IgD-negative memory B cell (primary cell): ENCODE measurements around the gene C1QL2. TPM values are rescaled to one million over a fixed set of nuclear protein-coding genes. Genes with fewer than 3 reads are reported as not detected.
A peak's percentile ranks its signal among the peaks of the same experiment; 100 is the strongest.

Experiments
- H3K27ac Mint-ChIP-seq, 3 donors: one replicate each; pipeline ENCODE4 v1.8.0; 2020 to 2022; ENCODE audit warnings: mild to moderate bottlenecking in 3 of 3, mixed read lengths in 3 of 3, moderate library complexity in 1 of 3
- H3K27me3 Mint-ChIP-seq: one replicate; pipeline ENCODE4 v1.8.0; 2021; ENCODE audit warnings: mixed read lengths
- H3K36me3 Mint-ChIP-seq: one replicate; pipeline ENCODE4 v1.8.0; 2020; ENCODE audit warnings: mild to moderate bottlenecking, mixed read lengths
- H3K4me1 Mint-ChIP-seq, 3 donors: one replicate each; pipeline ENCODE4 v1.8.0; 2020 to 2022; ENCODE audit warnings: mixed read lengths in 3 of 3, mild to moderate bottlenecking in 1 of 3
- H3K4me3 Mint-ChIP-seq, 4 donors: one replicate each; pipeline ENCODE4 v1.8.0; 2020 to 2022; ENCODE audit warnings: mild to moderate bottlenecking in 4 of 4, mixed read lengths in 4 of 4, moderate library complexity in 3 of 4
- H3K9me3 Mint-ChIP-seq, 3 donors: one replicate each; pipeline ENCODE4 v1.8.0; 2020 to 2021; ENCODE audit warnings: mixed read lengths in 3 of 3, mild to moderate bottlenecking in 1 of 3
- polyA plus RNA-seq: library from polyadenylated mRNA; unstranded; fragments of 300-500 nt; fragmentation: Illumina TruSeq; gene quantifications from one replicate; pipeline ENCODE4 v1.2.3, GENCODE V29; 2021

Gene C1QL2
- polyA plus RNA-seq, 1 donor from 2014 or later: not detected

DNA sequence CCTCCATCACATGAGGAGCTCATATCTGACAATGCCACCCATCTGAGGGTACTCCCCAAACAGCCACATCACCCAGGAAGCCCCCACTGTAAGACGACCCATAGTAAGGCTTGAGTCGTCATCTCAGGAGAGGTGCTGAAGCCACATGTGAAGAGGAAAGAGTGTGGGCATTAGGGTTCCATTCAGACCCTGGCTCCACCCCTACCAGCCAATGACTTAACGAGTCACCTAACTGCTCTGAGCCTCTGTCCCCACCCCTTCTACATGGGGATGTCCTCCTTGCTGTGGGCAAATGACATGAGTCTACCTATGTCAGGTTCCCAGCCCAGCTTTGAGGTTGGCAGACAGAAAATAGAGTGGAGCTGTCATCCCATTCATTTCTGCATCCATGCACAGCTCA lies 46.3 kb downstream of the C1QL2 start:
- Mint-ChIP-seq H3K27me3 (peaks cover 9% of the 10 kb centered on the region), H3K9me3 (peaks cover 3 to 12% (median 5%) of the 10 kb centered on the region in 3 donors), H3K4me1 (no peaks in the 10 kb centered on the region), H3K4me3 (no peak overlapping the region), H3K36me3 (peaks cover 2% of the 10 kb centered on the region), H3K27ac (no peak overlapping the region)

- Mint-ChIP-seq H3K27me3 (peaks cover 9% of the 10 kb centered on the region), H3K9me3 (peaks cover 3 to 12% (median 8%) of the 10 kb centered on the region in 3 donors), H3K27ac (no peak overlapping the region), H3K36me3 (no peaks in the 10 kb centered on the region), H3K4me1 (no peaks in the 10 kb centered on the region), H3K4me3 (peak overlapping the region in 1 of 4 donors; percentile 1)
Measured at GRCh38 chr2:119111115-119111975, 47.2 kb downstream of the C1QL2 start.

- Mint-ChIP-seq H3K9me3 (peaks cover 3 to 12% (median 8%) of the 10 kb centered on the region in 3 donors), H3K27me3 (peaks cover 9% of the 10 kb centered on the region), H3K36me3 (no peaks in the 10 kb centered on the region), H3K27ac (no peak overlapping the region), H3K4me1 (no peaks in the 10 kb centered on the region), H3K4me3 (no peak overlapping the region)
Measured at GRCh38 chr2:119109866-119110265, 48.7 kb downstream of the C1QL2 start.

DNA sequence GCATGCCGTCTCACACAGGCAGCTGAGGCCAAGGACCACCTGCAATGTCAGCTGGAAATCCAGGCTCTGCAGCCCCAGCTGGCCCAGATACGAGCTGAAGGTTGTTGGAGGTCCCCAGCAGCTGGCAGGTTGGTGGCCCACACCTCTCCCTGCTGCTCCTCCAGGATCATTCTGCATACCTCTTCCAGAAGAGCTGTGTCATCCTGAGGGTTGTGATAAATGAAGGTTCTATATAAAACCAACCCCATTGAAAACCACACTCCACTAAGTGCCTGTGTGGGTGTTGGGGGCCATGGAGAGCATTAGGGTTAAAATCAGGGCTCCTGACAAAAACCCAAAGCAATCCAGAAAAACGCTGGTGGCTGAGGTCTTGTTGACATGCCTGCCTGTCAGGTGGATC lies 50.4 kb downstream of the C1QL2 start:
- Mint-ChIP-seq H3K27me3 (peaks cover 3% of the 10 kb centered on the region), H3K27ac (no peak overlapping the region), H3K36me3 (no peaks in the 10 kb centered on the region), H3K4me3 (no peak overlapping the region), H3K9me3 (peaks cover 9 to 19% (median 9%) of the 10 kb centered on the region in 3 donors), H3K4me1 (no peaks in the 10 kb centered on the region)

DNA sequence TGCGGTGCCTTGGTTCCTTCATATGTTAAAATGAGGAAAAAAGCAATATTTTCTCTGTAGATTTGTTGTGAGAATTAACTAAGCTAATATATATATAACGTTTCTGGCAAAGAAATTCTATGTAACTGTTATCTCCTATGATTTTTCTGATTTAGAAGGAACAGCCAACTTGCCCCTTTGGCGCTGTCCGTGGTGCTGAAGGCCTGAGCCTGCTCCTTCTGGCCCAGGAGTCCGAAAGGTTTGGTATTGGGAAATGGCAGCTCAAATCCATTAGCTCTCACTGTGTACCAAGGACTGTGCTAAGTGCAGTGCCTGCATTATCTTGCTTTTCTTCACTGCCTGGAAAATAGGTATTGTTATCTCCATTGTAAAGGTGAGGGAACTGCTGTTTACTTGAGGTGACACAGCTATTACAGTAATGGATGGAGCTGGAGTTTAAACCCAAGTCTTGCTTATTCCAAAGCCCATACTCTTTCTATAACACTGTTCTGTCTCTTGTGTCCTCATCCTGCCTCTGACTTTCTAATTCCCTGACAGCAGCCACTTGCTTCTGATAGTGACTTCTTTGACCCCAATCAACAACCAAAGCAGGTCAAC lies 52.2 kb downstream of the C1QL2 start:
- Mint-ChIP-seq H3K4me1 (no peaks in the 10 kb centered on the region), H3K9me3 (peaks cover 8 to 24% (median 12%) of the 10 kb centered on the region in 3 donors), H3K4me3 (no peak overlapping the region), H3K27me3 (peaks cover 3% of the 10 kb centered on the region), H3K36me3 (no peaks in the 10 kb centered on the region), H3K27ac (no peak overlapping the region)

Other genes with a start within 250 kb of the C1QL2 start
- gene MARCO, start 216.6 kb downstream of the C1QL2 start, polyA plus RNA-seq: not detected
- gene STEAP3, start 65.1 kb upstream of the C1QL2 start, polyA plus RNA-seq: 1.2 TPM
- gene C2orf76, start 208.1 kb upstream of the C1QL2 start, polyA plus RNA-seq: 19.5 TPM
- 298 TPM for gene DBI, start 208.2 kb upstream of the C1QL2 start, polyA plus RNA-seq